Activated T-helper 9 cell treated with anti-CD3 and anti-CD28 coated beads, Interleukin-2, amount 50 U/mL, for 16 hours (primary cell): ENCODE measurements around the gene DHRS3.

Experiments
- DNase-seq: peaks from one replicate; pipeline ENCODE4 v3.0.0-alpha.2; 2020; ENCODE audit warnings: low read depth

The DHRS3 gene

DNA sequence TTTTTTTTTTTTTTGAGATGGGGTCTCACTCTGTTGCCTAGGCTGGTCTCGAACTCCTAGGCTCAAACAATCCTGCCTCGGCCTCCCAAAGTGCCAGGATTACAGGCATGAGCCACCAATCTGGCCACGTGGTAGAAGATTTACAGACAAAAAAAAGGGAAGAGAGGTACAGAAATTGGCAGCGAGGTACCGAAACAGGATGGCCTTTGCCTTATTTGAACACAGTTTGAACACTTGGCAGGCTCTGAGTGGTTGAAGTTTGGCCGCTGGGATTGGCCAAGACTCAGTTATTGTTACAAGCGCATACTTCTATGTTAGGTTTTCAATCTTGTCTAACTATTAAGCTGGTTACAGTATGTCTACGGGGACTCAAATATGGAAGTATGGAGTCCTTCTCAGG, 19.7 kb upstream of the DHRS3 start:
- DNase-seq, result no peak

DNA sequence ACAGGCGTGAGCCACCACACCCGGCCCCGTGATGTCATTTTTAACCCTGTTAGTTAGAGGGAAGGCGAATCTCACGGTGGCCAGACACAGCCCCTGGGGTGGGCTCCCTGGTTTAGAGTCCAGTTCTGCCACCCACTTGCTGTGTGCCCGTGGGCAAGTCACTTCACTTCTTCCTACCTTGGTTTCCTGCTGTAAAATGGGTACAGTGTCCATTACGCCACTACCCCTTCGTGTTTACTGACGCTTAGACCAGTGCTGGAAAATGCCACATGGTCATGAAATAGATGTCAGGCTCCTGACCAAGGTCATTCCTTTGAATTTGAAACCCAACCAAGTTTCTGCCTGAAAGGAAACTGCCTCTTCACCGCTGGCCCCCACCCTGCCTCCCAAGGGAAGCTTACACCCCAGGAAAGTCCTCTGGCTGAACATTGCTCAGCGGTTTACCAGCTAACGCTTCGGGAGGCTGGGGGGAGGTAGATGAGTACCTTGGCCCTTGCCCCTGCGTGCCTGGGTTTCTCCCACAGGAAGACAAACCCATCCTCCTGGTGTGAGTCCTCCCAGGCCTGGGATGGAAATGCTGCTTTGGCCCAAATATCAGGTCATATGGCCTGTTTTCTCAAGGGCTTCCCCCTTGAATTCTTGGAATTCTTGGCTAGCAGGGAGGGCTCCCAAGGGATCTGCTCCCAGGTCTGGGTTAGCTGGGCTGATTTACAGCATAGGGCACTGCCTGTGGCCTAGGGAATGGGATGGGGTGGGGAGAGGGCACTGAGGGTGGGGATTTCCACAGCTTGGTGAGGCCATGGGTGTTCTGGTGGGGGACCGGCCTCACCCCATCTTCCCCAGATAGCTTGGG, 18.3 kb upstream of the DHRS3 start:
- no peak for DNase-seq

DNA sequence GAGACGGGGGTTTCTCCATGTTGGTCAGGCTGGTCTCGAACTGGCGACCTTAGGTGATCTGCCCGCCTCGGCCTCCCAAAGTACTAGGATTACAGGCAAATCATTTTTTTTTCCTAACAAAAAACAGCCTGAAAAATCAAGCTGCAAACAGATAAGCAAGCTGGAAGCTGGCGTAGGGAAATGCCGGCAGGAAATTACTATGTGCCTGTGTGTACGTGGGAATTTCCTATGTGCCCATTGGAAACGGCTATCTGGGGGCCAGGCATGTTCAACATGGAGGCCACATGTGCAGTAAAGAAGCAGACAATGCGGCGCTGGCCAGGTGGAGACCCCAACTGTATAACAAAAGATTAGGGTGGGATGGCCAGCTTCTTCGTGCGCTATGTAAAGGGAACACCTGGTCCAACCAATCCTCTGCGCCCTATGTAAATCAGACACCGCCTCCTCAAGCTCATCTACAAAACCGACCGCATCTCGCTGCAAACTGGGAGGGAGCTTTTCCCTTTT, 16.7 kb upstream of the DHRS3 start:
- DNase-seq, result no peak

DNA sequence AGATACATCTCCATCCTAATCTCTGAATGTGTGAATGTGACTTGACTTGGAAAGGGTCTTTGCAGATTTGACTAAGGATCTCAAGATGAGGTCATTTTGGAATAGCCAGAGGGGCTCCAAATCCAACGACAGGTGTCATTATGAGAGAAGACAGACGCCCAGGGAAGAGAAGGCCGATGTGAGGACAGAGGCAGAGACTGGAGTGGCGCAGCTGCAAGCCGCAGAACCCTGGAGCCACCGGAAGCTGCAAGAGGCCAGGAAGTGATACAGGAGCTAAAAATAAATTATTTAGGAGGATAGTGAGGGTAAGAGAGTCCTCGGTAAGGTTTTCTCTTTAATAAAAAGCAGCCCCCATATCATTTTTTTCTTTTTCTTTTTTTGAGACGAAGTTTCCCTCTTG, 16.1 kb upstream of the DHRS3 start:
- DNase-seq, result no peak

GRCh38 chr1:12631571-12631970, 13.6 kb upstream of the DHRS3 start:
- no peak for DNase-seq

GRCh38 chr1:12630946-12631530, 13.0 kb upstream of the DHRS3 start:
- DNase-seq, result no peak

GRCh38 chr1:12629985-12630760, 12.2 kb upstream of the DHRS3 start:
- DNase-seq, result no peak

DNA sequence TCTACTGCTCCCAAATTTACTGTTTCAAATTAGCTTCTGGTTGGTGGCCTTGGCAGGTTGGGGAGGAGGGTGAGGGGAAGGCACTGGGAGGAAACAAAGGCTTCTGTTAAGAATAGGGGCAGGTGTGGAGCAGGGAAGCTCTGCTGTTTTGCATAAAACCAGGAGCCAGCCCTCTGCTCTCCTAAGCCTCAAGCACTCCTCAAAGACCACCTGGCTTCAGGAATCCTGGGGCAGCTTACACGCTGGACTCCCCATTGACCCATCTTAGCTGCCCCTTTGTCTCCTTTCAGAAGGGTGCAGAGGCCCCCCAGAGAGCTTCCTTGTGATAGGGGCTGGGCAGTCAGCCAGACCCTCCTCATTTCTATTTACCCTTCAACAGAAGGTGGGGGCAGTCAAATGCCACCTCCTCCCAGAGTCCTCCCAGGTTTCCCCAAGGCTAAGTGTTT, 11.5 kb upstream of the DHRS3 start:
- DNase-seq, result no peak

- no peak for DNase-seq
These were observed 9.3 kb upstream of the DHRS3 start for GRCh38 chr1:12627296-12627695.

DNA sequence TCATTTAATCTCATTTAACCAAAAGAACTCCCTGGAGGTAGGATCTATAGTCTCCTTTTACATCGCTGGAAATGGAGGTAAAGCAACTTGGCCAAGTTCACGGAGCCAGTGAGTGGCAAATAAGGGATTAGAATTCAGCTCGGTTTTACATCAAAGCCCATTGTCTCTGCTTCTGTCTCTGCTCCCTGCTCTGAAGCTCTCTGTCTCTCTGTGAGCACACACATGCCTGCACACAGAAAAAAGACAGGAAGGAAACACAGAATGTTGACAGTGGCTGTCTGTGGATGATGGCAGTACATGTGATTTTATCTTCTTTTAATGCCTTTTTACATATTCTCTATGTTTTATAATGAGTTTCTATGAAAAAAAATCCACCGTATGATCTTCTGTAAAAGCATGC, 8.9 kb upstream of the DHRS3 start:
- no peak for DNase-seq

DNA sequence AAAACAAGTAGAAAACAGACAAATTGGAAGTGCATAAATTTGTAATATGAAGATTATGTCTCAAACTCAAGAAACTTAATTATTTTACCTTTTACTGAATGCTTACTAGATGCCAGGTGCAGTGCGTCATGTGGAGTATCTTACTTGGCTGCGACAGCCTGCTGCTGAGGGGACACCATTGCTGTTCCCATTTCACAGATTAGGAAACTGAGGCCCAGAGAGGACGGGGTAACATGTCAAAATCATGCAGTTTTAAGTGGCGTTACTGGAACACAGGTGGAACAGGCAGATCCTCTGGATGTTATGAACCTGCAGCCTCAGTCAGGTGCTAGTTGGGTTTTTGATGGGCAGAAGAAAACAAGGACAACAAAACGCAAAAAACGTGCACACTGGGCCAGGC, 7.3 kb upstream of the DHRS3 start:
- no peak for DNase-seq

DNA sequence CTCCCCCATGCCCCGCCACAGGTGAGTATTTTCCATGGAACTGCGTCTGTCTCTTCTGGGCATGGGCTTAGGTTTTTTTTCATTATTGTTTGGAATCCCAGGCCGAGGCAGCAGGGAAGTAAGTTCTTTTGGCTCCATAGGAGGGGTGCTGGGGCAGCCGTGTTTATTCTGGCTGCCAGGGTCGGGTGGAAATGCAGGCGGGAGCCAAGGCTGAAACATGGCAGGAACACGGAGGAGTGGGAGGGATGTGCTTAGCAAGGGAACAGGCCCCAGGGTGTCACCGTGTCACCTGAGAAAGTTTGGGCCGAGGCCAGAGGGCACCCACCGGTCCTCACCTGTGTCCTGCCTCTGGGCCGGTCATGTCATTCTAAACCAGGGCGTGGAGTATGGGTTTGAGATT, 4.5 kb upstream of the DHRS3 start:
- no peak for DNase-seq

- no peak for DNase-seq
These were observed 3.6 kb upstream of the DHRS3 start for GRCh38 chr1:12621346-12622335.

DNA sequence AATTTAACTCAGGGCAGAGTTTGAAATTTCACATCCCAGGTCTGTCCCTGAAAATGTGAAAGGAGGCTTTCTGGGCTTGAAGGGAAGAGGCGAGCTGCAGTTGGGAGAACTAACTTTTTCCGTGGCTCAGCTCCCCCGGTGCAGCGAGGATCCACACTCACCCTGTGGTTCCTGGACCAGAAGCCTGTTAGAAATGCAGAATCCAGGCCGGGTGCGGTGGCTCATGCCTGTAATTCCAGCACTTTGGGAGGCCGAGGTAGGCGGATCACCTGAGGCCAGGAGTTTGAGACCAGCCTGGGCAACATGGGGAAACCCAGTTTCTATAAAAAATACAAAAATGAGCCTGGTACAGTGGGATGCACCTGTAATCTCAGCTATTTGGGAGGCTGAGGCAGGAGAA, 2.9 kb upstream of the DHRS3 start:
- DNase-seq, result no peak

DNA sequence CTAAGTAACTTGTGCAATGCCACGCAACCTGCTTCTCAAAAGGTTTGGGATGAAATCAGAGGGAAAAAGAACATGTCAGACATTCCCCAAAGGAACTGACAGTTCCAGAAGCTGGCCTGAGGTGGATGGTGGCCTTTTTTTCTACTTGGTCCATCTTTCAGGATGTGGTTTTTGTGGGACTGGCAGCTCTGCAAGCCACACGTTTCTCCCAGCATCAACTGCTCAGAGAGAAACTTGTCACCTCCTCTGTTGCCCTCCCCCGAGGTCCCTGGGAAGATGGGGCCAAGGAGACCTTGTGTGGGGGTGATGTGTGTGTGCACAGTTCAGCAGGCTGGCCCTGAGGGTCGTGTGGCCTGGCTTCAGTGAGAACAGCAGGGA, 2.5 kb upstream of the DHRS3 start:
- DNase-seq, result no peak

- DNase-seq, result peak; percentile 66
These were observed 1.9 kb upstream of the DHRS3 start for GRCh38 chr1:12619792-12620487.

- DNase-seq, result peak; percentile 58
These were observed 1.2 kb upstream of the DHRS3 start for GRCh38 chr1:12618965-12619791.

GRCh38 chr1:12618661-12618964, 603 bp upstream of the DHRS3 start:
- no peak for DNase-seq

DNA sequence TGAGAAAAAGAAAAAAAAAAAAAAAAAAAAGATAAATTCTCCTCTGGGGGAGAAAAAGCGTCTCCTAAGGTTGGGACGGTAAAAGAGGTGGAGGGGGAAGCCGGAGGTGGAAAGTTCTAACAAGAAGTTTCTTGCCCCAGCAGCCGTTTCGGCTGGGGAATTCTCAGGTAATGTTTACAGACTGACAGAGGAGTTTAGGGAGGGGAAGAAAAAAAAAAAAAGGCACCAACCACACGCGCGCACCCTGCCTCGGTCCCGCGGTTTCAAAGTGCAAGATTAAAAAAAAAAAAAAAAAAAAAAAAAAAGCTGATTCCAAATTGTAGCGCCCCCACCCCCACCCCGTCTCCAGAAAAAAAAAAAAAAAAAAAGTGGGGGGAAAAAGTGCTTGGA, 504 bp downstream of the DHRS3 start:
- DNase-seq, result no peak

- no peak for DNase-seq
These were observed 1.2 kb downstream of the DHRS3 start for GRCh38 chr1:12616709-12617373.
